ENCODE results near the gene WDR70.

DNA sequence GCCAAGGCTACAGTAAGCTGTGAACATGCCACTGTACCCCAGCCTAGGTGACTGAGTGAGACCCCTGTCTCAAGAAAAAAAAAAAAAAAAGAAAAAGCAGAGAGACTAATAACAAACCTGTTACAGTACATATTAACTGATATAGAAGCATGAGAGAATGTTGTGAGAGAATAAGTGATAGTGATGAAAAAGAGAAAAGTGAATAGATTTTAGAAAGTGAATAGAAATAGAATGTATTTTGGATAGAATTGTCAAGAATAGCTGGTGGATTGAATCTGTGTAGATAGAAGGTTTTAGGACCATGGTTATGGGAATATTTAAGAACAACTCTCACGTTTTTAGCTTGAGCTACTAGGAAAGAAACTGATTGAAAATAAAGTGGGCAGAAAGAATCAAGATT, 135.8 kb downstream of the WDR70 start:
- TF ChIP-seq, protein P1, sequence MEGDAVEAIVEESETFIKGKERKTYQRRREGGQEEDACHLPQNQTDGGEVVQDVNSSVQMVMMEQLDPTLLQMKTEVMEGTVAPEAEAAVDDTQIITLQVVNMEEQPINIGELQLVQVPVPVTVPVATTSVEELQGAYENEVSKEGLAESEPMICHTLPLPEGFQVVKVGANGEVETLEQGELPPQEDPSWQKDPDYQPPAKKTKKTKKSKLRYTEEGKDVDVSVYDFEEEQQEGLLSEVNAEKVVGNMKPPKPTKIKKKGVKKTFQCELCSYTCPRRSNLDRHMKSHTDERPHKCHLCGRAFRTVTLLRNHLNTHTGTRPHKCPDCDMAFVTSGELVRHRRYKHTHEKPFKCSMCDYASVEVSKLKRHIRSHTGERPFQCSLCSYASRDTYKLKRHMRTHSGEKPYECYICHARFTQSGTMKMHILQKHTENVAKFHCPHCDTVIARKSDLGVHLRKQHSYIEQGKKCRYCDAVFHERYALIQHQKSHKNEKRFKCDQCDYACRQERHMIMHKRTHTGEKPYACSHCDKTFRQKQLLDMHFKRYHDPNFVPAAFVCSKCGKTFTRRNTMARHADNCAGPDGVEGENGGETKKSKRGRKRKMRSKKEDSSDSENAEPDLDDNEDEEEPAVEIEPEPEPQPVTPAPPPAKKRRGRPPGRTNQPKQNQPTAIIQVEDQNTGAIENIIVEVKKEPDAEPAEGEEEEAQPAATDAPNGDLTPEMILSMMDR (IDR thresholded peaks at IDR 0.05) = no peak
- no peak for TF ChIP-seq POLR2AphosphoS5 (IDR thresholded peaks at IDR 0.05)
- TF ChIP-seq POLR2A (IDR thresholded peaks at IDR 0.05) = no peak

Data from transverse colon (tissue), 4 donors.